Measurements from ENCODE around the gene ADAM19.

DNA sequence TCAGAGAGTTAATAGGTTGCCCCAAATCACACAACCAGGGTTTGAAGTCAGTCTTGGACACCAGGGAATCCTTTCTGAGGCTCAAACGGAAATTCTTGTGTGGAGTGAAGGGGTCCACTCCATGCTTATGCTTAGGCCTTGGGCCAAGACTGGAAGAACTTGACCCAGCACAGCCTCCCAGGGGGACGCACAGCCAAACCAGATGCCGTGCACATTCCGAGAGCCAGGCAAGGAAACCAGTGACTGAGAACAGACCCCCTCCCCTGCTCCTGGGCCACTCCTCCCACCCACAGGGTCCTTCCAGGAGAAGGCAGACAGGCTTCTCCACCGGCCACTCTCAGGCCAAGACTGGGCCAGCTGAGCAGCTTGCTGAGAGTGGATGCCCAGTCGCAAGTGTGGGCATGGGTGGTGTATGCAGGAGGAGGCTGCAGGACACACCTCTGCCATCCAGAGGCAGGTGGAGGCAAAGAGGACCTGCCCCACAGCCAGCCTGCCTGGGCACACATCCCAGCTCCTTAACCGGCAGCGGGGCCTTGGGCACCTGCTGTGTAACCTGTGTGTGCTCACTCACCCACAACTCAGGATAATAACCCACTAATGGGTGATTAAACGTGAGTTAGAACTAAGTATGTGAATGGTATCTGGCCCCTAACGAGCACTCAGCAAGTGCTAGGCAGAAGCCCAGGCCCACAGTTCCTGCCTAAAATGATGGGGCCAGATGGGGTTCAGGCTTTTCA lies 77.5 kb downstream of the ADAM19 start:
- TF ChIP-seq, protein P1, sequence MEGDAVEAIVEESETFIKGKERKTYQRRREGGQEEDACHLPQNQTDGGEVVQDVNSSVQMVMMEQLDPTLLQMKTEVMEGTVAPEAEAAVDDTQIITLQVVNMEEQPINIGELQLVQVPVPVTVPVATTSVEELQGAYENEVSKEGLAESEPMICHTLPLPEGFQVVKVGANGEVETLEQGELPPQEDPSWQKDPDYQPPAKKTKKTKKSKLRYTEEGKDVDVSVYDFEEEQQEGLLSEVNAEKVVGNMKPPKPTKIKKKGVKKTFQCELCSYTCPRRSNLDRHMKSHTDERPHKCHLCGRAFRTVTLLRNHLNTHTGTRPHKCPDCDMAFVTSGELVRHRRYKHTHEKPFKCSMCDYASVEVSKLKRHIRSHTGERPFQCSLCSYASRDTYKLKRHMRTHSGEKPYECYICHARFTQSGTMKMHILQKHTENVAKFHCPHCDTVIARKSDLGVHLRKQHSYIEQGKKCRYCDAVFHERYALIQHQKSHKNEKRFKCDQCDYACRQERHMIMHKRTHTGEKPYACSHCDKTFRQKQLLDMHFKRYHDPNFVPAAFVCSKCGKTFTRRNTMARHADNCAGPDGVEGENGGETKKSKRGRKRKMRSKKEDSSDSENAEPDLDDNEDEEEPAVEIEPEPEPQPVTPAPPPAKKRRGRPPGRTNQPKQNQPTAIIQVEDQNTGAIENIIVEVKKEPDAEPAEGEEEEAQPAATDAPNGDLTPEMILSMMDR (IDR thresholded peaks at IDR 0.05; ENCODE audit: poor library complexity): no peak
- TF ChIP-seq EZH2 (IDR thresholded peaks at IDR 0.05; ENCODE audit: borderline replicate concordance): no peak
